Epithelial cell of proximal tubule (primary cell): ENCODE measurements around the gene FSCN2. TPM values are rescaled to one million over a fixed set of nuclear protein-coding genes. Genes with fewer than 3 reads are reported as not detected.

Experiments
- DNase-seq: peaks from one replicate; pipeline ENCODE4 v3.0.0-alpha.2; 2011; ENCODE audit warnings: low read depth
- H3K4me3 ChIP-seq: 2 replicates; pipeline ENCODE4 v1.5.1; 2011; ENCODE audit warnings: low read depth, mild to moderate bottlenecking, low read length
- total RNA-seq: library from RNA; depleted of rRNA; stranded (reverse); fragments of >200 nt; gene quantifications from 2 replicates; pipeline ENCODE4 v1.2.3, GENCODE V29; 2015
- TF ChIP-seq, protein P1 (sequence below): conservative IDR thresholded peaks from 2 replicates; pipeline ENCODE4 v1.5.1; 2012; ENCODE audit warnings: low read depth, mild to moderate bottlenecking, low read length

FSCN2 gene
- total RNA-seq, 1 donor from 2014 or later, result not detected

DNA sequence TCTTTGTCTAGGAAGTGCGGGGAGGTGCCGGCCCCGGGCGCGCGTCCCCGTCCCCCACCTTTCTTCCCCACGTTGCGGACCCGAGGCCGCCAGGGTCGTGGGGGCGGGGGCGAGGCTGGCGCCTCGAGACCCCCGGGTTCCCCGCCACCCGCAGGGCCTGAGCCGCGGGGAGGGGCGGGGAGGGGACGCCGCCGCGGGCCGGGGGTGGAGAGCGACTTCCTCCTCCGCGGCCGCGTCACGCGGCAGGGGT is 13.8 kb upstream of the FSCN2 start:
- no peak for DNase-seq
- TF ChIP-seq, protein P1, sequence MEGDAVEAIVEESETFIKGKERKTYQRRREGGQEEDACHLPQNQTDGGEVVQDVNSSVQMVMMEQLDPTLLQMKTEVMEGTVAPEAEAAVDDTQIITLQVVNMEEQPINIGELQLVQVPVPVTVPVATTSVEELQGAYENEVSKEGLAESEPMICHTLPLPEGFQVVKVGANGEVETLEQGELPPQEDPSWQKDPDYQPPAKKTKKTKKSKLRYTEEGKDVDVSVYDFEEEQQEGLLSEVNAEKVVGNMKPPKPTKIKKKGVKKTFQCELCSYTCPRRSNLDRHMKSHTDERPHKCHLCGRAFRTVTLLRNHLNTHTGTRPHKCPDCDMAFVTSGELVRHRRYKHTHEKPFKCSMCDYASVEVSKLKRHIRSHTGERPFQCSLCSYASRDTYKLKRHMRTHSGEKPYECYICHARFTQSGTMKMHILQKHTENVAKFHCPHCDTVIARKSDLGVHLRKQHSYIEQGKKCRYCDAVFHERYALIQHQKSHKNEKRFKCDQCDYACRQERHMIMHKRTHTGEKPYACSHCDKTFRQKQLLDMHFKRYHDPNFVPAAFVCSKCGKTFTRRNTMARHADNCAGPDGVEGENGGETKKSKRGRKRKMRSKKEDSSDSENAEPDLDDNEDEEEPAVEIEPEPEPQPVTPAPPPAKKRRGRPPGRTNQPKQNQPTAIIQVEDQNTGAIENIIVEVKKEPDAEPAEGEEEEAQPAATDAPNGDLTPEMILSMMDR, result no peak

DNA sequence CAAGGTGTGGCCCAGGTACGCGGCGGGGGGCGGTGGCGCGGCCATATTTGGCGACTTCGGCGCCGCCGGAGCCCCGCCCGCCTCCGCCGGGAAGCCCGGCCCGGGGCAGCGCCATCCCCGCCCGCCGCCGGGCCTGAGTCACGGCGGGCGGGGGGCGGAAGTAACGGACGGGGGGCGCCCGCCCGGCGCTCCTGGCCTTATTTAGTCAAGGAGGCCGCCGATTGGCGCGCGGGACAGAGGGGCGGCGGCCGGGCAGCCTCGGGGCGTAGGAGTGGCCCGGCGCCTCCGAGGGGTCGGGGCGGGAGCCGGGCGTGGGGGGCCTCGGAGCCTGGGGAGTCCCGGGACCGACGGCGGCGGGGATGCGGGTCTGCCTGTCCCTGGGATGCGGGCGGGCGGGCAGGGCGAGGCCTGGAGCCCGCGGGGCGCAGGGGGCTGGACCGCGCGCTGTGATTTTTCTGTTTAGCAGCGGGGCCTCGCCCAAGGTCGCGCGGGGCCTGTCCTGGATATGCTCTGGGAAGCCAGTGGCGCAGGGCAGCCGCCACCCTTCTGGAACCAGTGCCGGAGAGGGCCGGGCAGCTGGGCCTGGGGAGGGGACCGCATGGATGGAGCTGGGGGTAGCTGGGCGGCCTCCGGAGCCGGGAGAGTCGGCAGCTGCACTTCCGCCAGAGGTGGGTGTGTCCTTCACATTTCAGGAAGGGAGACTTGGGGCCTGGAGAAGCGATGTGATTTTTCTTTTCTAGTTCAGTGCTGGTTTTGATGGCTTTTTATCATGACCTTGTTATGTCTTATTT is 13.2 kb upstream of the FSCN2 start:
- H3K4me3 ChIP-seq, result peak overlapping the region; percentile 65
- TF ChIP-seq, protein P1, result no peak
- no peak for DNase-seq

More for the DNA sequence above, 13.8 kb upstream of the FSCN2 start:
- H3K4me3 ChIP-seq, result peak overlapping the region; percentile 65

DNA sequence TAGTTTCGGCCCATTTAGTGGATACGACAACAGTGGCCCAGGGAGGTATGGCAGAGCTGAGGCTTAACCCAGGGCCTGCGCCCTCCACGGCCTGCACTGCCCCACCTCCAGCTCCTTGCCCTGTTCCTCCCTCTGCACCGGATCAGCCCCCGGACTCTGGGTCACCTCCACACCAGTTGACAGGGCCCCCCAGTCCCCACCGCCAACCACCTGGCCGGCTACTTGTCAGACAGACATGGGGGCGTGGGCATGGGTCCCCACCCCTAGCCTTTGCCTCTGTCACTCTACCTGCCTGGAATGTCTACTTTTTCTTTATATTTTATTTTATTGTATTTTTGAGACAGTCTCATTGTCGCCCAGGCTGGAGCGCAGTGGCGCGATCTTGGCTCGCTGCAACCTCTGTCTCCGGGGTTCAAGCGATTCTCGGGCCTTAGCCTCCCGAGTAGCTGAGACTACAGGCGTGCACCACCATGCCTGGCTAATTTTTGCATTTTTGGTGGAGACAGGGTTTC is 12.6 kb upstream of the FSCN2 start:
- no peak for DNase-seq
- TF ChIP-seq, protein P1, result no peak
- peak overlapping the region; percentile 65 for H3K4me3 ChIP-seq

DNA sequence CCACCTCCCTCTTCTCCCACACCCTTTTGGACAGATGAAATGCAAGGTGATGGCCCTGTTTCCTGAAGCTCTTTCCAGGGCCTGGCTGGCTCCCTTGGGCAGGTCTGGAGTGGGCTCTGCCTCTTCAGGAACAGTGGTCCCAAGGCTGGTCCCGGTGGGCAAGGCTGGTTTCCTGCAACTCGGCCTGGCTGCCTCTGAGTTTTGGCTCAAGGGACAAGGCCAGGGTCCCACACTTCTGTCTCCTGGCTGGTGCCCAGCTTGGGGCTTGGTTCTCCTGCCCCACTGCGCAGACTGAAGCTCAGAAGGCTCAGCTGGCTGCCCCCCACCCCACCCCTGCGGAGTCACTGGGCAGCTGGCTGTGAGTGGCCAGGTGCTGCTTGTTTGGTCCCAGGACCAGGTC is 11.7 kb upstream of the FSCN2 start:
- no peak for DNase-seq
- TF ChIP-seq, protein P1, result no peak
- no peak overlapping the region for H3K4me3 ChIP-seq

DNA sequence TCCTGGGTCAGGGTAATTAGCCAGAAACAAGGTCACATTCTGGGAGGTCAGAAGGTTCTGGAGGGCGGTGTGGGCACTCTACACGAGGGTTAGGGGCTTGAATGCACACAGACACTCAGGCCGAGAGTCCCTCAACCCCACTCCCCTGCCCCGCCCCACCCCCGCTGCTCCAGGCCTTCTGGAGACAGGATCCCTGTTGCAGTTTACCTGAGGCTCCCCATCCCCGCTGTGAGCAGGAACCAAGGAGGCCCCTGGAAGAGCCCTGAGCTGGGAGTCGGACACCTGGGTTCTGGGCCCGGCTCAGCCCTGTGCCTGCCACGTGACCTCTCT is 11.2 kb upstream of the FSCN2 start:
- no peak for DNase-seq
- H3K4me3 ChIP-seq, result no peak overlapping the region
- TF ChIP-seq, protein P1, result no peak

DNA sequence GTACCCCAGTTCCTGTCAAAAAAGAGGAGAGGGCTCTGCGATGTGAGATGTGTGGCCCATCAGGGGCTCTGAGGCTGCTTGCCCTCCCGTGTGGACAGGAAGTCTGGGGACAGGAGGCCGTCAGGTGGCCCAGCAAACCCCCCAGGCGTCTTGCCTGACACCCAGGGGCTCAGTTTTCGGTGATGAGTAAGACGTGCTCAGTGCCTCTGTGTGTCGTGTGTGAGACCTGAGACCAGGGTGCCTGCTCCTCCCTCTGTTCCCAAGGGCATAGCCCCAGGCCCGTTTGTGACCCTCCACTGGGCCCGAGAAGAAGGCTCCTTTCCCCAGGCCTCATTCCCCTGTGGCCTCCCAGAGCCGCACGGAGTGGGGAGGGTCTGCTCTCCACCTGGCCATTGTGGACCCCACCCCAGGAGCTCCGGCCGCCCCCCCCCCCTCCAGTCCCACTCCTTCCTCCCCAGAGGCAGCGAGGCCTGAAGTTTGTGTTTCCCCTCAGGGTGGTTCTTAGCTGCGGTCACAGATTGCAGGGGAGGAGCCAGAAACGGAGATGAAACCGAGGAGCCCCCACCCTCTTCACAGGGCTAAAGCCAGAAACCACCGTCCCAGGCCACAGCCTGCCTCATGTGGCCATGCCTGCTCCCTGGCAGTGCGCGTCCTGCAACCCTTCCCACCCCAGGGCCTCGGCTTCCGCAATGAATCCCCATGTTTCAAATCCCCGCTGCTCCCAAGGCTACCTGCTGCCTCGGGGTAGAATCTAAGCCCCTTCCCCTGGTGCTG is 10.7 kb upstream of the FSCN2 start:
- TF ChIP-seq, protein P1, result no peak
- no peak for DNase-seq
- H3K4me3 ChIP-seq, result no peak overlapping the region
